Esophagus muscularis mucosa (tissue), 4 donors: ENCODE data around the gene RAPH1. TPM values are rescaled to one million over a fixed set of nuclear protein-coding genes. Genes with fewer than 3 reads are reported as not detected.

Experiments used
- DNase-seq: peaks from one replicate; pipeline ENCODE4 v3.0.0-alpha.2; 2017; ENCODE audit errors: extremely low spot score
- H3K27ac ChIP-seq, 4 donors: fragments of 200-600 bp; sonication (generic); replicated peaks in 1 of 4; 1 replicate in 3 of 4; 2 replicates in 1 of 4; pipeline ENCODE4 v1.5.1; 2016 to 2019; ENCODE audit warnings: mild to moderate bottlenecking in 1 of 4
- H3K27me3 ChIP-seq, 4 donors: fragments of 200-600 bp; sonication (generic); one replicate each; pipeline versions ENCODE4 v1.5.1 to v1.6.0; 2016 to 2019
- H3K36me3 ChIP-seq, 4 donors: fragments of 200-600 bp; sonication (generic); one replicate each; pipeline ENCODE4 v1.5.1; 2016 to 2019
- H3K4me1 ChIP-seq, 4 donors: fragments of 200-600 bp; sonication (generic); one replicate each; pipeline ENCODE4 v1.5.1; 2016 to 2019
- H3K4me3 ChIP-seq, 4 donors: fragments of 200-600 bp; sonication (generic); 1 replicate in 2 of 4; 2 replicates in 2 of 4; pipeline ENCODE4 v1.5.1; 2016 to 2019; ENCODE audit warnings: mild to moderate bottlenecking in 4 of 4, moderate library complexity in 1 of 4
- H3K9me3 ChIP-seq, 4 donors: fragments of 200-600 bp; sonication (generic); 1 replicate in 3 of 4; 2 replicates in 1 of 4; pipeline ENCODE4 v1.5.1; 2016 to 2019
- CTCF ChIP-seq, 3 experiments: fragments of 200-600 bp in 2 of 3; fragments of 450-650 bp in 1 of 3; sonication (generic) in 2 of 3; IDR thresholded peaks; one replicate each; pipeline ENCODE4 v1.5.1; 2017 to 2019; ENCODE audit warnings: antibody characterized with exemption in 3 of 3, mild to moderate bottlenecking in 2 of 3, moderate library complexity in 1 of 3
- EP300 ChIP-seq: sonication (generic); formaldehyde crosslinking; IDR thresholded peaks from one replicate; pipeline ENCODE4 v1.6.1; 2017; ENCODE audit warnings: antibody characterized with exemption
- POLR2A ChIP-seq: fragments of 450-650 bp; IDR thresholded peaks from one replicate; pipeline ENCODE4 v1.6.1; 2017; ENCODE audit warnings: antibody characterized with exemption, moderate library complexity, mild to moderate bottlenecking, low read depth
- POLR2AphosphoS5 ChIP-seq, 2 donors: sonication (generic); formaldehyde crosslinking; IDR thresholded peaks; one replicate each; pipeline ENCODE4 v1.6.1; 2017; ENCODE audit warnings: antibody characterized with exemption in 2 of 2
- WGBS: methylation state at CpG from one replicate; pipeline ENCODE4 v1.1.5; 2018; 5-methylcytosine and 5-hydroxymethylcytosine counted together
- intact Hi-C: fragments of 100-400 bp; cut with DNase I; formaldehyde crosslinking; loops from one replicate; pipeline ENCODE4 v1.15.1; 2023
- total RNA-seq, 4 donors: library from RNA; depleted of rRNA; stranded (reverse); fragments of >200 nt; gene quantifications; one replicate each; pipeline versions ENCODE4 v1.1.0 to v1.2.1, GENCODE V29; 2016

The RAPH1 gene
- total RNA-seq, 4 donors from 2014 or later, result 15.4 to 20.4 (median 18.2) TPM

- Histone ChIP-seq H3K36me3 (peaks cover 6 to 66% (median 31%) of the 10 kb centered on the region in 4 donors), H3K27ac (no peak overlapping the region), H3K27me3 (no peaks in the 10 kb centered on the region), H3K4me1 (peaks cover 0 to 9% (median 2%) of the 10 kb centered on the region in 4 donors), H3K9me3 (no peaks in the 10 kb centered on the region), H3K4me3 (no peak overlapping the region)
- TF ChIP-seq EP300, result no peak
- TF ChIP-seq POLR2AphosphoS5 (IDR thresholded peaks at IDR 0.05), result no peak
- no peak for TF ChIP-seq CTCF (IDR thresholded peaks at IDR 0.05)
- no peak for TF ChIP-seq POLR2A
- DNase-seq, result no peak
- intact Hi-C loops, result no loop called here
- 92% methylated on average over 8 of the region's 8 CpGs for WGBS
These were observed 116.8 kb downstream of the RAPH1 start for GRCh38 chr2:203418271-203418670.

GRCh38 chr2:203413796-203414195, 121.3 kb downstream of the RAPH1 start:
- TF ChIP-seq EP300 (no peak), POLR2AphosphoS5 (IDR thresholded peaks at IDR 0.05) (no peak), CTCF (IDR thresholded peaks at IDR 0.05) (no peak), POLR2A (no peak)
- Histone ChIP-seq H3K4me1 (peaks cover 15 to 23% (median 18%) of the 10 kb centered on the region in 4 donors), H3K27me3 (no peaks in the 10 kb centered on the region), H3K27ac (no peak overlapping the region), H3K36me3 (peaks cover 0 to 42% (median 19%) of the 10 kb centered on the region in 4 donors), H3K4me3 (no peak overlapping the region), H3K9me3 (no peaks in the 10 kb centered on the region)
- intact Hi-C loops, result no loop called here
- DNase-seq, result no peak

- WGBS, result 42% methylated on average over 7 of the region's 7 CpGs
- no peak overlapping the region for H3K27ac ChIP-seq
- intact Hi-C loops, result no loop called here
- TF ChIP-seq POLR2AphosphoS5 (IDR thresholded peaks at IDR 0.05), result peak in 1 of 2 donors; percentile 42
- no peak for TF ChIP-seq EP300
- TF ChIP-seq CTCF (IDR thresholded peaks at IDR 0.05), result no peak
- TF ChIP-seq POLR2A, result no peak
- no peak overlapping the region for H3K4me3 ChIP-seq
- H3K36me3 ChIP-seq, result peaks cover 0 to 40% (median 15%) of the 10 kb centered on the region in 4 donors
- no peaks in the 10 kb centered on the region for H3K9me3 ChIP-seq
- peaks cover 15 to 23% (median 18%) of the 10 kb centered on the region in 4 donors for H3K4me1 ChIP-seq
- H3K27me3 ChIP-seq, result no peaks in the 10 kb centered on the region
- DNase-seq, result no peak
These were observed 122.4 kb downstream of the RAPH1 start for GRCh38 chr2:203412546-203413331.

GRCh38 chr2:203407496-203407895, 127.6 kb downstream of the RAPH1 start:
- TF ChIP-seq EP300, result no peak
- TF ChIP-seq CTCF (IDR thresholded peaks at IDR 0.05), result no peak
- no peak for TF ChIP-seq POLR2AphosphoS5 (IDR thresholded peaks at IDR 0.05)
- TF ChIP-seq POLR2A, result no peak
- Histone ChIP-seq H3K27ac (no peak overlapping the region), H3K4me3 (no peak overlapping the region), H3K9me3 (no peaks in the 10 kb centered on the region), H3K36me3 (peaks cover 0 to 69% (median 29%) of the 10 kb centered on the region in 4 donors), H3K4me1 (peaks cover 6 to 10% (median 9%) of the 10 kb centered on the region in 4 donors), H3K27me3 (no peaks in the 10 kb centered on the region)
- intact Hi-C loops, result no loop called here
- no peak for DNase-seq

GRCh38 chr2:203404996-203405395, 130.1 kb downstream of the RAPH1 start:
- Histone ChIP-seq H3K27ac (no peak overlapping the region), H3K9me3 (no peaks in the 10 kb centered on the region), H3K4me3 (no peak overlapping the region), H3K4me1 (no peaks in the 10 kb centered on the region), H3K36me3 (peaks cover 0 to 59% (median 28%) of the 10 kb centered on the region in 4 donors), H3K27me3 (no peaks in the 10 kb centered on the region)
- intact Hi-C loops, result no loop called here
- TF ChIP-seq CTCF (IDR thresholded peaks at IDR 0.05) (no peak), POLR2AphosphoS5 (IDR thresholded peaks at IDR 0.05) (no peak), POLR2A (no peak)
- DNase-seq, result no peak
